H1 (cell line): ENCODE measurements around the gene AGFG1.

Experiments
- BACH1 ChIP-seq: IDR thresholded peaks from 2 replicates; pipeline ENCODE4 v1.6.1; 2012; ENCODE audit warnings: low read length, improper control_type of control experiment
- NRF1 ChIP-seq: IDR thresholded peaks from 2 replicates; pipeline ENCODE4 v1.6.1; 2011; ENCODE audit warnings: mild to moderate bottlenecking, low read depth, low read length, improper control_type of control experiment
- POLR2A ChIP-seq, 2 experiments: IDR thresholded peaks; 1 replicate in 1 of 2; 2 replicates in 1 of 2; pipeline ENCODE4 v1.6.1; 2011; ENCODE audit warnings: low read depth in 2 of 2, low read length in 2 of 2, mild to moderate bottlenecking in 2 of 2; ENCODE audit errors: control extremely low read depth in 1 of 2
- POLR2AphosphoS5 ChIP-seq: IDR thresholded peaks from 2 replicates; pipeline ENCODE4 v1.6.1; 2011; ENCODE audit warnings: low read depth, low read length
- RNF2 ChIP-seq: fragments of 200-900, 300-1000 bp; sonication (generic); IDR thresholded peaks from 2 replicates; pipeline ENCODE4 v1.7.1; 2016; ENCODE audit warnings: borderline replicate concordance, low read depth, mild to moderate bottlenecking, antibody characterized with exemption, low read length; ENCODE audit not compliant: poor library complexity, severe bottlenecking; ENCODE audit errors: missing control alignments
- TF ChIP-seq, protein P1 (sequence below), 3 experiments: IDR thresholded peaks; 1 replicate in 2 of 3; 2 replicates in 1 of 3; pipeline versions ENCODE4 v1.5.1 to v1.6.1; 2011; ENCODE audit warnings: low read length in 3 of 3, mild to moderate bottlenecking in 3 of 3, inconsistent platforms in 2 of 3, low read depth in 1 of 3, moderate library complexity in 1 of 3; ENCODE audit not compliant: insufficient read depth in 1 of 3; ENCODE audit errors: control extremely low read depth in 1 of 3

DNA sequence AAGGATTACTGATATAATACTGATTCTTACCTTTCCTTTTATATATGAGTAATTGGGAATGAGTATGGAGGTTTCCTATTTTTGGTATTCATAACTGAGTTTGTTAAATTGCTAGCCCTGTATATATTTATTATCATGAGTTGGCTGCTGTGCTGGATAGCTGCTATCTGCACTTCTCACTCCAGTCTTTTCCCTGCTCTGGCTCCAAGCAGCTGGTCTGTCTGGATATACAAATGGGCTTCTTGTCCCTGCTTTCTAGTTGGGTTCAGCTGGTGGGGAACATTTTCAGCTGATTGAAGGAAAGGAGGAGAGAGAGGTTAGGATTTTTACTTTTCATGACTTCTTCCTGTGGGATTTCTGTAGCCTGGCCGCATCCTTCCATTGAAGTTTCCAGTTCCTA, 41.2 kb downstream of the AGFG1 start:
- TF ChIP-seq, protein P1, sequence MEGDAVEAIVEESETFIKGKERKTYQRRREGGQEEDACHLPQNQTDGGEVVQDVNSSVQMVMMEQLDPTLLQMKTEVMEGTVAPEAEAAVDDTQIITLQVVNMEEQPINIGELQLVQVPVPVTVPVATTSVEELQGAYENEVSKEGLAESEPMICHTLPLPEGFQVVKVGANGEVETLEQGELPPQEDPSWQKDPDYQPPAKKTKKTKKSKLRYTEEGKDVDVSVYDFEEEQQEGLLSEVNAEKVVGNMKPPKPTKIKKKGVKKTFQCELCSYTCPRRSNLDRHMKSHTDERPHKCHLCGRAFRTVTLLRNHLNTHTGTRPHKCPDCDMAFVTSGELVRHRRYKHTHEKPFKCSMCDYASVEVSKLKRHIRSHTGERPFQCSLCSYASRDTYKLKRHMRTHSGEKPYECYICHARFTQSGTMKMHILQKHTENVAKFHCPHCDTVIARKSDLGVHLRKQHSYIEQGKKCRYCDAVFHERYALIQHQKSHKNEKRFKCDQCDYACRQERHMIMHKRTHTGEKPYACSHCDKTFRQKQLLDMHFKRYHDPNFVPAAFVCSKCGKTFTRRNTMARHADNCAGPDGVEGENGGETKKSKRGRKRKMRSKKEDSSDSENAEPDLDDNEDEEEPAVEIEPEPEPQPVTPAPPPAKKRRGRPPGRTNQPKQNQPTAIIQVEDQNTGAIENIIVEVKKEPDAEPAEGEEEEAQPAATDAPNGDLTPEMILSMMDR (IDR thresholded peaks at IDR 0.05; ENCODE audit: control extremely low read depth in 1 of 3, insufficient read depth in 1 of 3, low read depth in 1 of 3, low read length in 3 of 3), result no peak
- no peak for TF ChIP-seq NRF1
- TF ChIP-seq BACH1, result no peak
- TF ChIP-seq POLR2AphosphoS5, result no peak
- no peak for TF ChIP-seq RNF2
- no peak for TF ChIP-seq POLR2A (IDR thresholded peaks at IDR 0.05; ENCODE audit: control extremely low read depth in 1 of 2, low read depth in 2 of 2, low read length in 2 of 2)
